ENCODE data around the gene CUX1. TPM values are rescaled to one million over a fixed set of nuclear protein-coding genes. Genes with fewer than 3 reads are reported as not detected.

The CUX1 gene
- total RNA-seq, 1 donor from 2014 or later = 97.4 TPM

- ATAC-seq (ENCODE audit: poor library complexity) = no peak
Observed at GRCh38 chr7:102198417-102198956, 381.1 kb downstream of the CUX1 start.

DNA sequence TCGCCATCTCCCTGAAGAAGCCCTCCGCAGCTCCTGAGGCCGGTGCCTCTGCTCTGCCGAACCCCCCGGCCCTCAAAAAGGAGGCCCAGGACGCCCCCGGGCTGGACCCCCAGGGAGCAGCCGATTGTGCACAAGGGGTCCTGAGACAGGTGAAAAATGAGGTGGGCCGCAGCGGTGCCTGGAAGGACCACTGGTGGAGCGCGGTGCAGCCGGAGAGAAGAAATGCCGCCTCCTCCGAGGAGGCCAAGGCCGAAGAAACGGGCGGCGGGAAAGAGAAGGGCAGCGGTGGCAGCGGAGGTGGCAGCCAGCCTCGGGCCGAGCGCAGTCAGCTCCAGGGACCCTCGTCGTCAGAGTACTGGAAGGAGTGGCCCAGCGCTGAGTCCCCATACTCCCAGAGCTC, 384.1 kb downstream of the CUX1 start:
- intact Hi-C loops (cut with DNase I) = loop anchor here (5.0 kb wide), 1 partner anchor 49 kb away; no protein-coding TSS in a partner anchor
- ATAC-seq (ENCODE audit: poor library complexity) (no peak), DNase-seq (no peak)

More at GRCh38 chr7:102198417-102198956, 381.1 kb downstream of the CUX1 start:
- intact Hi-C loops (cut with DNase I) = no loop called here
- DNase-seq = no peak

DNA sequence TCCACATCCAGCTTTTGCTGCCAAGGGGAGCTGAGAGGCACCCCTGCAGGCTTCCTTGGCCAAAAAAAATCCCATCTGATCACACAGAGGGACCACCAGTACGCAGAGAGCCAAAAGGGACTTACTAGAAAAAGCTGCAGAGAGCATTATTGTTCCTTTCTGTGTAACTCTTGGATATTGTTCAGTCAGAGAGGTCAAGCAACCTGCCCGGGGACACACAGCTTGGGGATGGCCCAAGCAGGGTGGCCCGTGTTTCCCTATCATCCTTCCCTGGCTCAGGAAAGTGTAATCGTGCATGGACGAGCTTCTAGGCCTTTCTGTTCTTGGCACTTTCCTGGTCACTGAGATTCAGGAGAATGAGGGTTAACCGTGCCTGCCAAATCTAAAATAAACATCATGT, 385.1 kb downstream of the CUX1 start:
- no peak for DNase-seq
- intact Hi-C loops (cut with DNase I) = loop anchor here (5.0 kb wide), 1 partner anchor 50 kb away; no protein-coding TSS in a partner anchor
- no peak for ATAC-seq (ENCODE audit: poor library complexity)

GRCh38 chr7:102203218-102203617, 385.8 kb downstream of the CUX1 start:
- intact Hi-C loops (cut with DNase I) = loop anchor here (5.0 kb wide), 1 partner anchor 51 kb away; no protein-coding TSS in a partner anchor
- no peak for ATAC-seq (ENCODE audit: poor library complexity)
- DNase-seq = peak; percentile 4

GRCh38 chr7:102204212-102204611, 386.8 kb downstream of the CUX1 start:
- intact Hi-C loops (cut with DNase I) = loop anchor here (5.0 kb wide), 1 partner anchor 52 kb away; no protein-coding TSS in a partner anchor
- no peak for ATAC-seq (ENCODE audit: poor library complexity)
- DNase-seq = no peak

DNA sequence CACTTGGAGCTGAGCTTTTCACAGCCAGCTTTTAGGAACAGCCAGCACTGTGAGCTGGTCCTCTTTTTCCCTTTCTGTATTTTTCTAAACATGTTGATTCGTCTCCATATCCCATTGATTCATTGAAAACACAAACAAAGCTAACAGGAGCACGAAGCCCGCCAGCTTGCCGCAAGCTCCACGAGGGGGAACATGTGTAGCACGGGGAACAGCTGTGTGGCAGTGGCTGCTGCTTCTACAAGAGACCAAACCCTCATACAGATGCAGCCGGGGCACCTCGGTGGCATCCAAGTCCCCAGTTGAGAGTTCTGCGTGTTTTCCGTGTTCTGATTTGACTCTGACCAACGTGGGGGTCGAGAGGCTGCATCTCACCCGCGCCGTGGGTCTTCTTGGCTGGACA, 388.5 kb downstream of the CUX1 start:
- intact Hi-C loops (cut with DNase I) = no loop called here
- DNase-seq (no peak), ATAC-seq (ENCODE audit: poor library complexity) (no peak)

GRCh38 chr7:102208826-102209225, 391.4 kb downstream of the CUX1 start:
- DNase-seq = no peak

DNA sequence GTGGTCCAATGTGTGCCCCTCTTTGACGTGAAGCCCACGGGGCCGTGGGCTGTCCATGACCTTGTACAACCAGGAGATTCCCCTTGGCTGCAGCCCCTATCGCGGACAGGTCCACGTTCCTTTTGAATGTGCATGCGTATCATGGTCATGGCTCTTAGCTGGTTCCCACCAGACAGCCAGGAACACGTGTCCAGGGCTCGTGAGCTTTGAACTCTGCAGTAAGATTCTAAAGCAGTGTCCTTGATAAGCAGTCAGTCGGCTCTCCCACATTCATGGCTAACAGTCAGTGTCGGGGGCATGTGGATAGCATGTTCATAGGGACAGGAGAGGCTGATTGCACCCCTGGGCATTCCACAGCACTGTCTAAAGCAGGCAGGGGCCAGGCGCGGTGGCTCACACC, 393.4 kb downstream of the CUX1 start:
- DNase-seq = no peak
- ATAC-seq (ENCODE audit: poor library complexity) = no peak
- intact Hi-C loops (cut with DNase I) = no loop called here

More at GRCh38 chr7:102208826-102209225, 391.4 kb downstream of the CUX1 start:
- no peak for ATAC-seq (ENCODE audit: poor library complexity)
- intact Hi-C loops (cut with DNase I) = no loop called here

DNA sequence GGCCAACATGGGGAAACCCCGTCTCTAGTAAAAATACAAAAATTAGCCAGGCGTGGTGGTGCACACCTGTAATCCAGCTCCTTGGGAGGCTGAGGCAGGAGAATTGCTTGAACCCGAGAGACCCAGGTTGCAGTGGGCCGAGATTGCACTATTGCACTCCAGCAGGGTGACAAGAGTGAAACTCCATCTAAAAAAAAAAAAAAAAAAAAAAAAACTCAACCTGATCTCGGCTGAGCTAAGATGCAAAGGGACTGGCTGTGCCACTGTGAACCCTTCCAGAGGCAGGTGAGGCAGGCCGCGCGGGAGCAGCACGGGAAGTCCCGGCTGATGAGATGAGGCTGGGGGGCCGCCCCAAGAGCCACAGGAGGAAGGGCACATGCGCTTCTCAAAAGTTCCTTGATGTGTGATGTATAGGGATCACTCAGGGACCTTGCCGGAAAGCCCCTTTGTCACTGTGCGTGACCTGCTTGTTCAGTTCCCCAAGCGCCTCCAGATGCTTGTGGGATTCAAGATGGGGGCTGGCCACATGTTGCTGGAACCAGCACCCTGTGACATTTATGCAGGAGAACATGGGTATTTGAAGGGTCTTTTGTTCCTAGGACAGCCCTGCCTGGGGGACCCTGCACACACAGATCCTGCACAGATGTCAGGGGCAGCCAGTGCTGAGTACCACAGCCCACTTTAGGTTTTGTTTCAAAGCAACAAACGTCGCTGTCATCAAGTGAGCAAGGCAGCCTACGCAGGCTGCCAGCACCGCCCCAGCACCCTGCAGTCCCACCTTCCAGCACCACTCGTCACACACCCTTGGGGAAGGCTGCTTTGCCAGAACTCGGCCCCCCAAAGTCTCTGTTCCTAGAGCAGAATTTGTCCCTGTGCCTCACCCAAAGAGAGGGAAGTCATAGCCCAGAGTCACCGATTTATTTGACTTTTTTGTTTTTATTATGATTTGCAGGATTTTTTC, 394.4 kb downstream of the CUX1 start:
- intact Hi-C loops (cut with DNase I) = no loop called here
- DNase-seq (no peak), ATAC-seq (ENCODE audit: poor library complexity) (no peak)

- ATAC-seq (ENCODE audit: poor library complexity) (peak; percentile 86), DNase-seq (no peak)
- intact Hi-C loops (cut with DNase I) = no loop called here
Observed at GRCh38 chr7:102214477-102215072, 397.1 kb downstream of the CUX1 start.

DNA sequence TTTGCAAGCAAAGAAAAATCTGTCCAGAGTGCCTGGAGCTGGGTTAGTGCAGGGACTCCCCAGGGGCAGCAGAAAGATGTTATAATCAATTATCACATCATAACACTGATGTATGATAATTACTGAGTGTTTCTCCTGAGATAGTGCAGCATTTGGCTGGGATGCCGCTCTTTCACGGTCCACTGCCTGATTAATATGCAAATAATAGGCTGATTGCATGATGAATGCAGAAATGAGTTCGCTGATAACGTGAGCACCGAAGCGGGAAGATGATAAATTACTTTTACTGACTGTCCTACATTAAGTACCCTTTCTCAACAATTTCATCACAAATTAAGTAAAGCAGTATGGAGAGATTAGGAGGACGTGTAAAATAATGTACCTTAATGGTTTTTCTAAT, 397.8 kb downstream of the CUX1 start:
- no peak for DNase-seq
- ATAC-seq (ENCODE audit: poor library complexity) = no peak
- intact Hi-C loops (cut with DNase I) = no loop called here

DNA sequence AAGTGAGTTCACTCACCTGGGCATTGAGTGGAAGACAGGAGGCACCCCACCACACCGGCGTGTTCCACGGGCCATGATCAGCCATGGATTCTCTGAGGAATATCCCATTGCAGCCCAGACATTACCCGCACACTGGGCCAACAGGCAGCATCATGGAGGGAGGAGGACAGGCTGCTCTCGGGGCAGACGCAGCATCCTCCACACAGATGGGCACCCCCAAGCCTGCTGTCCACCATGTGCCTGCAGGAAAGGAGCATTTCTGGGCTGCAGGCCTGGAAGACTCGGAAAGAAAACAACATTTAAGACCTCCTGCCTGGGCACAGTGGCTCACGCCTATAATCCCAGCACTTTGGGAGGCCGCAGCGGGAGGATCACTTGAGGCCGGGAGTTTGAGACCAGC, 398.3 kb downstream of the CUX1 start:
- intact Hi-C loops (cut with DNase I) = no loop called here
- no peak for ATAC-seq (ENCODE audit: poor library complexity)
- DNase-seq = no peak

- DNase-seq (no peak), ATAC-seq (ENCODE audit: poor library complexity) (no peak)
- intact Hi-C loops (cut with DNase I) = no loop called here
Observed at GRCh38 chr7:102216573-102217314, 399.3 kb downstream of the CUX1 start.

GRCh38 chr7:102220229-102220850, 402.9 kb downstream of the CUX1 start:
- ATAC-seq (ENCODE audit: poor library complexity) (no peak), DNase-seq (no peak)
- intact Hi-C loops (cut with DNase I) = no loop called here

GRCh38 chr7:102220960-102221800, 403.8 kb downstream of the CUX1 start:
- ATAC-seq (ENCODE audit: poor library complexity) = no peak
- intact Hi-C loops (cut with DNase I) = no loop called here
- DNase-seq = no peak

DNA sequence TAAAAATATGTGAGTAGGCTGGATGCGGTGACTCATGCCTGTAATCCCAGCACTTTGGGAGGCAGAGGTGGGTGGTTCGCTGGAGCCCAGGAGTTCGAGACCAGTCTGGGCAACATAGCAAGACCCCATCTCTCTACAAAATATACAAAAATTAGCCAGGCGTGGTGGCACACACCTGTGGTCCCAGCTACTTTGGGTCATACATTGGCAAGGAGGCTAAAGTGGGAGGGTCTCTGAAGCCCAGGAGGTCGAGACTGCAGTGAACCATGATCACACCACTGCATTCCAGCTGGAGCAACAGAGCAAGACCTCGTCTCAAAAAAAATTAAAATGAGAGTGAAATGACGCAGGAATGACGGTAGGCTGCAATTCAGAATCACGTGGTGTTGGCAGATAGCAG, 404.5 kb downstream of the CUX1 start:
- DNase-seq = no peak
- no peak for ATAC-seq (ENCODE audit: poor library complexity)
- intact Hi-C loops (cut with DNase I) = no loop called here

GRCh38 chr7:102222445-102222844, 405.0 kb downstream of the CUX1 start:
- DNase-seq = no peak
- ATAC-seq (ENCODE audit: poor library complexity) = no peak
- intact Hi-C loops (cut with DNase I) = no loop called here

DNA sequence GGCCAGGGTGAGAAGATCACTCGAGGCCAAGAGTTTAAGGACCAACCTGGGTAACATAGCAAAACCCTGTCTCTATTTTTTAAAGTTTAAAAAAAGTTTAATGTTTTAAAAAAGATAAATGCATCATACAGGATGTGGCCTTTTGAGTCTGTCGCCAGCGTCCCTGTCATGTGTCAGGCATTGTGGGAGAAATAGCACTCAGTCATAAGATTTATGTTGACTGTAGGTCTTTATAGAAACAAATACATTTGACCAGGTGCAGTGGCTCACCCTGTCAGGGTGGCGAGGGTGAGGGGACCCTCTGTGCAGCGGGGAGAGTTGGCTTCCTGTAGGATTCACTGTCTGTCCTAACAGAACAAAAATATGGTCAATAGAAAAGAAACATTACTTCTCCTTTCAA, 405.8 kb downstream of the CUX1 start:
- no peak for ATAC-seq (ENCODE audit: poor library complexity)
- intact Hi-C loops (cut with DNase I) = no loop called here
- no peak for DNase-seq
